Measurements from ENCODE around the gene SLC25A27. TPM values are rescaled to one million over a fixed set of nuclear protein-coding genes. Genes with fewer than 3 reads are reported as not detected.
"Not testable (repeated sequence)": the region's sequence is repeated elsewhere in the genome, so short reads cannot be mapped to it uniquely, and the experiment has no call there.

The SLC25A27 gene
- total RNA-seq, 2 donors from 2014 or later = 0.13 TPM; not detected in 1

- Mint-ChIP-seq H3K36me3 (ENCODE audit: low read depth) (no peaks in the 10 kb centered on the region), H3K4me1 (no peaks in the 10 kb centered on the region), H3K9me3 (no peaks in the 10 kb centered on the region), H3K27ac (no peak overlapping the region), H3K27me3 (peaks cover 16% of the 10 kb centered on the region), H3K4me3 (no peak overlapping the region)
- no peak for ATAC-seq (replicated peaks)
These were observed 15.6 kb upstream of the SLC25A27 start for GRCh38 chr6:46637145-46637544.

DNA sequence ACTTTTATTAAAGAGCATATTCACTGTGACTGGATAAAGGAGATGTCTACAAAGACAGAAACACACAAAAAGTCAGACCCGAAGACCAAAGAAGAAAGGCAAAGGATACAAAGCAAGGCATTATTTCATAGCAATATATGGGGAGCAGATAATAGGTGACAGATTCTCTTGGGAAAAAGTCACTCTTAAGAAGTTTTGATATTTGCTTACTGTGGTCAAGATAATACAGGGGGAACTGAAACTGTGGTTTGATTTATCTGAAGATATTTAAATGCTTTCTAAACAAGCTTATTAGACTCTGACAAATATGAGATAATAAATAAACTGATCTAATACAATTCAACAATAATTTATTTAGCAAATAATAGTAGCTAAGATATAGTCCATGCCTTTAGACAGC, 14.8 kb upstream of the SLC25A27 start:
- no peak overlapping the region for H3K4me3 Mint-ChIP-seq
- H3K36me3 Mint-ChIP-seq (ENCODE audit: low read depth) = no peaks in the 10 kb centered on the region
- no peak overlapping the region for H3K27ac Mint-ChIP-seq
- H3K27me3 Mint-ChIP-seq = peaks cover 16% of the 10 kb centered on the region
- no peaks in the 10 kb centered on the region for H3K9me3 Mint-ChIP-seq
- ATAC-seq (replicated peaks) = no peak
- H3K4me1 Mint-ChIP-seq = peaks cover 4% of the 10 kb centered on the region

GRCh38 chr6:46638650-46639049, 14.1 kb upstream of the SLC25A27 start:
- H3K4me1 Mint-ChIP-seq = peaks cover 6% of the 10 kb centered on the region
- H3K9me3 Mint-ChIP-seq = no peaks in the 10 kb centered on the region
- no peaks in the 10 kb centered on the region for H3K36me3 Mint-ChIP-seq (ENCODE audit: low read depth)
- no peak overlapping the region for H3K4me3 Mint-ChIP-seq
- peaks cover 16% of the 10 kb centered on the region for H3K27me3 Mint-ChIP-seq
- ATAC-seq (replicated peaks) = no peak
- H3K27ac Mint-ChIP-seq = no peak overlapping the region

- peak overlapping the region; percentile 39 for H3K27ac Mint-ChIP-seq
- no peaks in the 10 kb centered on the region for H3K9me3 Mint-ChIP-seq
- H3K4me3 Mint-ChIP-seq = no peak overlapping the region
- peaks cover 6% of the 10 kb centered on the region for H3K4me1 Mint-ChIP-seq
- ATAC-seq (replicated peaks) = peak; percentile 97
- peaks cover 15% of the 10 kb centered on the region for H3K27me3 Mint-ChIP-seq
- no peaks in the 10 kb centered on the region for H3K36me3 Mint-ChIP-seq (ENCODE audit: low read depth)
These were observed 9.6 kb upstream of the SLC25A27 start for GRCh38 chr6:46642928-46643751.

DNA sequence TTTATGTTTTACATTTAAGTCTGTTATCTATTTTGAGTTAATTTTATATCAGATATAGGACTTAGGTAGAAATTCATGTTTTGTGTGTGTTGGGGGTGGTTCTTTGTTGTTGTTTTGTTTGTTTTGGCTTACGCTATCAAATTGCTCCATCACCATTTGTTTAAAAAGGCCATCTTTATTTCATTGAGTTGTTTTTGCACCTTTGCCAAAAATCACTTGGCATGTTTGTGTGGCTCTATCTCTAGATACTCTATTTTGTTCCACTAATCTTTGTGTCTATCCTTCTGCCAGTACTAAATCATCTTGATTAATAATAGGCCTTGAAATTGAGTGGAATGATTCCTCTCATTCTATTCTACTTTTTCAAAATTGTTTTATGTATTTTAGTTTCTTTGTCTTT, 7.5 kb upstream of the SLC25A27 start:
- H3K27me3 Mint-ChIP-seq = peaks cover 13% of the 10 kb centered on the region
- ATAC-seq (replicated peaks) = no peak
- H3K4me1 Mint-ChIP-seq = peaks cover 6% of the 10 kb centered on the region
- no peak overlapping the region for H3K27ac Mint-ChIP-seq
- no peak overlapping the region for H3K4me3 Mint-ChIP-seq
- no peaks in the 10 kb centered on the region for H3K9me3 Mint-ChIP-seq
- H3K36me3 Mint-ChIP-seq (ENCODE audit: low read depth) = no peaks in the 10 kb centered on the region

DNA sequence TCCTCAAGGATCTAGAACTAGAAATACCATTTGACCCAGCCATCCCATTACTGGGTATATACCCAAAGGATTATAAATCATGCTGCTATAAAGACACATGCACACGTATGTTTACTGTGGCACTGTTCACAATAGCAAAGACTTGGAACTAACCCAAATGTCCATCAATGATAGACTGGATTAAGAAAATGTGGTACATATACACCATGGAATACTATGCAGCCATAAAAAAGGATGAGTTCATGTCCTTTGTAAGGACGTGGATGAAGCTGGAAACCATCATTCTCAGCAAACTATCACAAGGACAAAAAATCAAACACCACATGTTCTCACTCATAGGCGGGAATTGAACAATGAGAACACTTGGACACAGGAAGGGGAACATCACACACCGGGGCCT, 4.7 kb upstream of the SLC25A27 start:
- H3K4me3 Mint-ChIP-seq; H3K27ac Mint-ChIP-seq; H3K9me3 Mint-ChIP-seq; ATAC-seq (replicated peaks); H3K36me3 Mint-ChIP-seq (ENCODE audit: low read depth); H3K4me1 Mint-ChIP-seq: not testable (repeated sequence)
- H3K27me3 Mint-ChIP-seq = peaks cover 26% of the 10 kb centered on the region

GRCh38 chr6:46648869-46649492, 3.8 kb upstream of the SLC25A27 start:
- no peak overlapping the region for H3K4me3 Mint-ChIP-seq
- peaks cover 33% of the 10 kb centered on the region for H3K27me3 Mint-ChIP-seq
- H3K9me3 Mint-ChIP-seq = no peaks in the 10 kb centered on the region
- H3K27ac Mint-ChIP-seq = no peak overlapping the region
- no peak for ATAC-seq (replicated peaks)
- peaks cover 10% of the 10 kb centered on the region for H3K4me1 Mint-ChIP-seq
- H3K36me3 Mint-ChIP-seq (ENCODE audit: low read depth) = no peaks in the 10 kb centered on the region

GRCh38 chr6:46651006-46651405, 1.8 kb upstream of the SLC25A27 start:
- H3K27ac Mint-ChIP-seq = no peak overlapping the region
- peaks cover 39% of the 10 kb centered on the region for H3K27me3 Mint-ChIP-seq
- no peak for ATAC-seq (replicated peaks)
- H3K4me3 Mint-ChIP-seq = no peak overlapping the region
- H3K36me3 Mint-ChIP-seq (ENCODE audit: low read depth) = no peaks in the 10 kb centered on the region
- H3K4me1 Mint-ChIP-seq = peaks cover 10% of the 10 kb centered on the region
- H3K9me3 Mint-ChIP-seq = no peaks in the 10 kb centered on the region

- Mint-ChIP-seq H3K27ac (no peak overlapping the region), H3K9me3 (no peaks in the 10 kb centered on the region), H3K4me3 (peak overlapping the region; percentile 79), H3K4me1 (peaks cover 10% of the 10 kb centered on the region), H3K27me3 (peaks cover 39% of the 10 kb centered on the region), H3K36me3 (ENCODE audit: low read depth) (no peaks in the 10 kb centered on the region)
- no peak for ATAC-seq (replicated peaks)
These were observed 959 bp upstream of the SLC25A27 start for GRCh38 chr6:46651816-46652215.

- Mint-ChIP-seq H3K4me1 (peaks cover 10% of the 10 kb centered on the region), H3K27me3 (peaks cover 39% of the 10 kb centered on the region), H3K9me3 (no peaks in the 10 kb centered on the region), H3K36me3 (ENCODE audit: low read depth) (no peaks in the 10 kb centered on the region), H3K27ac (peak overlapping the region; percentile 23), H3K4me3 (peak overlapping the region; percentile 79)
- ATAC-seq (replicated peaks) = no peak
These were observed 558 bp upstream of the SLC25A27 start for GRCh38 chr6:46652232-46652602.

- Mint-ChIP-seq H3K27ac (no peak overlapping the region), H3K4me1 (peaks cover 10% of the 10 kb centered on the region), H3K36me3 (ENCODE audit: low read depth) (no peaks in the 10 kb centered on the region), H3K4me3 (peak overlapping the region; percentile 79), H3K27me3 (peaks cover 39% of the 10 kb centered on the region), H3K9me3 (no peaks in the 10 kb centered on the region)
- no peak for ATAC-seq (replicated peaks)
These were observed 842 bp downstream of the SLC25A27 start for GRCh38 chr6:46653439-46654195.

- no peak for ATAC-seq (replicated peaks)
- peaks cover 10% of the 10 kb centered on the region for H3K4me1 Mint-ChIP-seq
- no peaks in the 10 kb centered on the region for H3K36me3 Mint-ChIP-seq (ENCODE audit: low read depth)
These were observed 3.0 kb downstream of the SLC25A27 start for GRCh38 chr6:46655803-46656202.

GRCh38 chr6:46657642-46658041, 4.9 kb downstream of the SLC25A27 start:
- Mint-ChIP-seq H3K27ac (no peak overlapping the region), H3K4me1 (peaks cover 6% of the 10 kb centered on the region), H3K36me3 (ENCODE audit: low read depth) (no peaks in the 10 kb centered on the region), H3K27me3 (peaks cover 22% of the 10 kb centered on the region), H3K4me3 (no peak overlapping the region), H3K9me3 (no peaks in the 10 kb centered on the region)
- ATAC-seq (replicated peaks) = no peak

More at GRCh38 chr6:46655803-46656202, 3.0 kb downstream of the SLC25A27 start:
- H3K27me3 Mint-ChIP-seq = peaks cover 31% of the 10 kb centered on the region
- H3K27ac Mint-ChIP-seq = no peak overlapping the region
- H3K9me3 Mint-ChIP-seq = no peaks in the 10 kb centered on the region
- H3K4me3 Mint-ChIP-seq = no peak overlapping the region

- Mint-ChIP-seq H3K27me3 (no peaks in the 10 kb centered on the region), H3K4me3 (no peak overlapping the region), H3K36me3 (ENCODE audit: low read depth) (no peaks in the 10 kb centered on the region), H3K27ac (no peak overlapping the region), H3K4me1 (no peaks in the 10 kb centered on the region), H3K9me3 (no peaks in the 10 kb centered on the region)
- no peak for ATAC-seq (replicated peaks)
These were observed 8.7 kb downstream of the SLC25A27 start for GRCh38 chr6:46661483-46661882.

DNA sequence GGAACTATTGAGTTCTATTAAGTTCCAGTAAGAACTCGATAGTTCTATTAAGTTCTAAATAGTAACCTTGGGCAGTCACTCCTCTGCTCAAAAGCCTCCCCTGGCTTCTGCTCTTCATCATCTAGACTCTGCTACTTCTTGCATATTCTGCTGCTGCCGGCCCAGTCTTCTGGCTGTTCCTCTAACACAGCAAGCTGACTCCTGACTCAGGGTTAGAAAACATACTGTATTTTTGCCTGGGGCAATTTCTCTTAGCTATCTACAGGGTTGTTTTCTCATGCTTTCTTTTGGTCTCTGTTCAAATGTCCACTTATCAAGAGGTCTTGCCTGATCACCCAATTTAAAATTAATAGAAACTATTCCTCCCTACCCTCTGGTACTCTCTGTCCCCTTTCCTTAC, 14.6 kb downstream of the SLC25A27 start:
- ATAC-seq (replicated peaks) = no peak
- Mint-ChIP-seq H3K4me1 (no peaks in the 10 kb centered on the region), H3K27ac (no peak overlapping the region), H3K27me3 (peaks cover 3% of the 10 kb centered on the region), H3K36me3 (ENCODE audit: low read depth) (no peaks in the 10 kb centered on the region), H3K9me3 (no peaks in the 10 kb centered on the region), H3K4me3 (no peak overlapping the region)
